PFSK-1 (cell line): ENCODE data around the gene ZNF222.

Source experiments
- FOXP2 ChIP-seq: optimal IDR thresholded peaks from 2 replicates; pipeline ENCODE3; 2011; ENCODE audit warnings: borderline replicate concordance, control low read depth, inconsistent platforms; ENCODE audit not compliant: insufficient read depth; ENCODE audit errors: extremely low read length, extremely low read depth
- POLR2AphosphoS5 ChIP-seq: IDR thresholded peaks from 2 replicates; pipeline ENCODE4 v1.6.1; 2012; ENCODE audit warnings: low read depth, mild to moderate bottlenecking, control low read depth, low read length, moderate library complexity
- SIN3A ChIP-seq: IDR thresholded peaks from 2 replicates; pipeline ENCODE4 v1.6.1; 2012; ENCODE audit warnings: mild to moderate bottlenecking, low read length, moderate library complexity, borderline replicate concordance; ENCODE audit not compliant: insufficient read depth

- TF ChIP-seq SIN3A (no peak), POLR2AphosphoS5 (no peak), FOXP2 (no peak)
Measured at GRCh38 chr19:44069415-44069814, 44.2 kb downstream of the ZNF222 start.
